ENCODE results near the gene RPUSD4.

- TF ChIP-seq CTCF (IDR thresholded peaks at IDR 0.05) (no peak), POLR2A (IDR thresholded peaks at IDR 0.05) (no peak), EP300 (IDR thresholded peaks at IDR 0.05) (no peak)
Measured at GRCh38 chr11:126164781-126165180, 46.7 kb downstream of the RPUSD4 start.
